Testis (tissue), 3 donors: Measurements from ENCODE around the gene IGFBP5. TPM values are rescaled to one million over a fixed set of nuclear protein-coding genes. Genes with fewer than 3 reads are reported as not detected.

Source experiments
- polyA plus RNA-seq: library from polyadenylated mRNA; stranded (reverse); fragments of 350-450 nt; fragmentation: Illumina TruSeq; extraction: RNeasy Lipid Tissue Mini Kit (QIAGEN cat#74804); gene quantifications from one replicate; pipeline ENCODE4 v1.2.3, GENCODE V29; 2014; ENCODE audit warnings: low read depth, low replicate concordance; ENCODE audit not compliant: insufficient read depth
- total RNA-seq, 2 donors: library from RNA; depleted of rRNA; stranded (reverse); fragments of >200 nt; gene quantifications; one replicate each; pipeline ENCODE4 v1.2.3, GENCODE V29; 2016

Gene IGFBP5
- total and polyA plus RNA-seq, 3 donors from 2014 or later: 169 to 308 (median 228) TPM

Other genes with a start within 250 kb of the IGFBP5 start
- gene RPL37A, start 196.7 kb downstream of the IGFBP5 start, total RNA-seq: 1,000 to 10,000 TPM in 1 of 2 donors, 100 to 1,000 TPM in 1; 806 to 1,188 TPM
- gene RPL37A, start 196.7 kb downstream of the IGFBP5 start, polyA plus RNA-seq: 2,664 TPM
- gene IGFBP2, start 62.1 kb downstream of the IGFBP5 start, total RNA-seq: 100 to 1,000 TPM; 100 to 118 TPM
- gene IGFBP2, start 62.1 kb downstream of the IGFBP5 start, polyA plus RNA-seq: 180 TPM
- gene TNP1, start 164.5 kb upstream of the IGFBP5 start, total RNA-seq: 1,000 to 10,000 TPM; 2,101 to 8,033 TPM
- gene TNP1, start 164.5 kb upstream of the IGFBP5 start, polyA plus RNA-seq: 6,608 TPM